Astrocyte (in vitro differentiated cells and primary cell): ENCODE measurements around the gene POU3F3.

Experiments
- EZH2 ChIP-seq: IDR thresholded peaks from 2 replicates; pipeline ENCODE4 v1.6.1; 2012; ENCODE audit warnings: mild to moderate bottlenecking, low read length, inconsistent platforms; ENCODE audit not compliant: insufficient read depth
- TF ChIP-seq, protein P1 (sequence below): IDR thresholded peaks from 2 replicates; pipeline ENCODE4 v1.5.1; 2011; ENCODE audit warnings: low read depth, mild to moderate bottlenecking, inconsistent platforms, low read length, moderate library complexity; ENCODE audit not compliant: insufficient read depth

DNA sequence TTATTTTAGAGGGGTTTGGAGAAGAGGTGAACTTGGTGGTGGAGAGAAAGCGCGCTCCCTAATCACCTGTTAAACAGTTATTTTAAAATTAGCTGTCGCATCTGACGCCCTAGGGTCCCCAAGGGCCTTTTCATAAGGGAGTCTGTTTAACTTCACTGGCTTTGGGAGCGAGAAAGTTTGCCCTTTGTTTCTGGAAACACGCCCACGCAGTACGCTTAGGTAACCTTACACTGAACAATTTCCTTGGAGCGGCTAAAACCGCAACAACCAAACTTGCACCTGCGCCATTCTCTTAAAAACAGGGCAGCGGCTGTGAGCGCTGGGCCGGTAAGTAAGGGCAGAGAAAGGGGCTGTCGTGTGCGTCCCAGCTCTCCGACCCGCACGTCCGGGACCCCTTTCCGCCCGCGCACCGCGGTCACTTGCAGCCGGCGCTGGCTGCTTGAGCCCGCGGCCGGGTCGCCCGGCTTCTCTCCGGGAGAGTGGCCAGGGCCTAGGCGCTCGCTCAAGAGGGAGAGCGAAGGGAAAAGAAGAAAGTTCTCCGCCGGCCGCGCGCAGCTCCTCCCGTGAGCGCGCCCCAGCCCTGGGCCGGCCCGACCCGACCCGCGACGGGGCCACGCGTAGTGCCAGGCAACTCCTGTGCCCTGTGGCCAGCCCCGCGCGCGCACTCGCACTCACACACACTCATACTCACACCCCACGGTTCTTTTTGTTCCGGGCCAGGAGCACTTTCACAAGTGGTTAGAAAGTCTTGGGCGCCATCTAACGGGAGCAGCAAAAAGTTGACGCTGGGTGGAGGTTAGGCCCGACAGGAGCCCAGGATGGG lies 19.2 kb downstream of the POU3F3 start:
- TF ChIP-seq, protein P1, sequence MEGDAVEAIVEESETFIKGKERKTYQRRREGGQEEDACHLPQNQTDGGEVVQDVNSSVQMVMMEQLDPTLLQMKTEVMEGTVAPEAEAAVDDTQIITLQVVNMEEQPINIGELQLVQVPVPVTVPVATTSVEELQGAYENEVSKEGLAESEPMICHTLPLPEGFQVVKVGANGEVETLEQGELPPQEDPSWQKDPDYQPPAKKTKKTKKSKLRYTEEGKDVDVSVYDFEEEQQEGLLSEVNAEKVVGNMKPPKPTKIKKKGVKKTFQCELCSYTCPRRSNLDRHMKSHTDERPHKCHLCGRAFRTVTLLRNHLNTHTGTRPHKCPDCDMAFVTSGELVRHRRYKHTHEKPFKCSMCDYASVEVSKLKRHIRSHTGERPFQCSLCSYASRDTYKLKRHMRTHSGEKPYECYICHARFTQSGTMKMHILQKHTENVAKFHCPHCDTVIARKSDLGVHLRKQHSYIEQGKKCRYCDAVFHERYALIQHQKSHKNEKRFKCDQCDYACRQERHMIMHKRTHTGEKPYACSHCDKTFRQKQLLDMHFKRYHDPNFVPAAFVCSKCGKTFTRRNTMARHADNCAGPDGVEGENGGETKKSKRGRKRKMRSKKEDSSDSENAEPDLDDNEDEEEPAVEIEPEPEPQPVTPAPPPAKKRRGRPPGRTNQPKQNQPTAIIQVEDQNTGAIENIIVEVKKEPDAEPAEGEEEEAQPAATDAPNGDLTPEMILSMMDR, result peak; percentile 68
- TF ChIP-seq EZH2, result peak; percentile 10
